Neural crest cell (in vitro differentiated cells): ENCODE data around the gene SSX4B. TPM values are rescaled to one million over a fixed set of nuclear protein-coding genes. Genes with fewer than 3 reads are reported as not detected.
"Not testable (repeated sequence)": the region's sequence is repeated elsewhere in the genome, so short reads cannot be mapped to it uniquely, and the experiment has no call there.

Source experiments
- DNase-seq: peaks from one replicate; pipeline ENCODE4 v3.0.0; 2021; ENCODE audit warnings: low read depth, mixed read lengths, low spot score
- H3K27ac Mint-ChIP-seq: one replicate; pipeline ENCODE4 v1.8.0; 2021; ENCODE audit warnings: mild to moderate bottlenecking, mixed read lengths; ENCODE audit not compliant: unreplicated experiment
- H3K27me3 Mint-ChIP-seq: 2 replicates; pipeline ENCODE4 v1.8.0; 2021; ENCODE audit warnings: low read depth, mild to moderate bottlenecking, mixed read lengths
- H3K36me3 Mint-ChIP-seq: 2 replicates; pipeline ENCODE4 v1.8.0; 2021; ENCODE audit warnings: low read depth, mild to moderate bottlenecking, mixed read lengths
- H3K4me1 Mint-ChIP-seq: 2 replicates; pipeline ENCODE4 v1.8.0; 2021; ENCODE audit warnings: mixed read lengths
- H3K4me3 Mint-ChIP-seq: one replicate; pipeline ENCODE4 v1.8.0; 2021; ENCODE audit warnings: mild to moderate bottlenecking, mixed read lengths
- H3K9me3 Mint-ChIP-seq: 2 replicates; pipeline ENCODE4 v1.8.0; 2021; ENCODE audit warnings: mixed read lengths
- CTCF ChIP-seq: fragments of 200-600 bp; sonication (generic); conservative IDR thresholded peaks from 2 replicates; pipeline ENCODE4 v1.5.0; 2021; ENCODE audit warnings: antibody characterized with exemption, mild to moderate bottlenecking
- total RNA-seq: library from RNA; stranded (reverse); gene quantifications from 2 replicates; pipeline ENCODE4 v1.2.1, GENCODE V29; 2021

Gene SSX4B
- total RNA-seq, 1 donor from 2014 or later = not detected

- DNase-seq, H3K27ac Mint-ChIP-seq, H3K27me3 Mint-ChIP-seq, H3K4me3 Mint-ChIP-seq, H3K4me1 Mint-ChIP-seq, H3K9me3 Mint-ChIP-seq, H3K36me3 Mint-ChIP-seq: not testable (repeated sequence)
These were observed 52.5 kb downstream of the SSX4B start for GRCh38 chrX:48359281-48359680.

- TF ChIP-seq CTCF = no peak
- no peak overlapping the region for H3K4me3 Mint-ChIP-seq
- no peaks in the 10 kb centered on the region for H3K27me3 Mint-ChIP-seq
- H3K4me1 Mint-ChIP-seq = no peaks in the 10 kb centered on the region
- H3K36me3 Mint-ChIP-seq = no peaks in the 10 kb centered on the region
- H3K9me3 Mint-ChIP-seq = no peaks in the 10 kb centered on the region
- no peak for DNase-seq
- H3K27ac Mint-ChIP-seq = no peak overlapping the region
These were observed 54.1 kb downstream of the SSX4B start for GRCh38 chrX:48357681-48358080.

GRCh38 chrX:48356315-48357094, 55.3 kb downstream of the SSX4B start, which contains the start of gene SSX3:
Gene SSX3 (minus strand): TSS chrX:48356703. CDS start chrX:48355249, 1,454 bp downstream.
- H3K9me3 Mint-ChIP-seq, H3K4me3 Mint-ChIP-seq, H3K4me1 Mint-ChIP-seq, H3K36me3 Mint-ChIP-seq, DNase-seq, H3K27me3 Mint-ChIP-seq: not testable (repeated sequence)
- peak within 1 kb of the TSS; percentile 43 for H3K27ac Mint-ChIP-seq

Other genes starting within 250 kb of the SSX4B start
- gene SSX5, start 215.2 kb downstream of the SSX4B start, total RNA-seq = not detected in 2 replicates
- gene SSX1, start 156.6 kb downstream of the SSX4B start, total RNA-seq = not detected in 2 replicates
- gene SSX3, start 55.3 kb downstream of the SSX4B start, total RNA-seq = not detected in 2 replicates
- gene SSX4, start 28.4 kb downstream of the SSX4B start, total RNA-seq = not detected in 2 replicates
- gene SLC38A5, start 58.3 kb upstream of the SSX4B start, total RNA-seq = 6.5 and 8.8 TPM in 2 replicates
- gene FTSJ1, start 64.2 kb upstream of the SSX4B start, total RNA-seq = 42.2 and 45.8 TPM in 2 replicates
- gene PORCN, start 97.0 kb upstream of the SSX4B start, total RNA-seq = 13.0 and 14.2 TPM in 2 replicates
- gene EBP, start 109.8 kb upstream of the SSX4B start, total RNA-seq = 155 and 168 TPM in 2 replicates
- gene TBC1D25, start 127.8 kb upstream of the SSX4B start, total RNA-seq = 9.1 and 12.0 TPM in 2 replicates
- gene RBM3, start 162.5 kb upstream of the SSX4B start, total RNA-seq = 248 and 261 TPM in 2 replicates
- 68.8 and 75.3 TPM in 2 replicates for gene WDR13, start 185.5 kb upstream of the SSX4B start, total RNA-seq